Activated naive CD4-positive, alpha-beta T cell treated with anti-CD3 and anti-CD28 coated beads for 36 hours (primary cell): Measurements from ENCODE around the gene OR2A25. TPM values are rescaled to one million over a fixed set of nuclear protein-coding genes. Genes with fewer than 3 reads are reported as not detected.

Experiments used
- total RNA-seq, 2 experiments: library from RNA; stranded (reverse); gene quantifications; one replicate each; pipeline ENCODE4 v1.2.3, GENCODE V29; 2021

Gene OR2A25
- total RNA-seq, 2 experiments from 2014 or later: not detected

Other genes starting within 250 kb of the OR2A25 start
- 10 to 100 TPM; 13.7 to 13.8 TPM for gene TCAF1, start 167.6 kb upstream of the OR2A25 start, total RNA-seq
- gene OR2F2, start 134.6 kb upstream of the OR2A25 start, total RNA-seq: not detected
- not detected for gene OR2F1, start 115.0 kb upstream of the OR2A25 start, total RNA-seq
- gene OR6B1, start 69.5 kb upstream of the OR2A25 start, total RNA-seq: not detected
- gene OR2A5, start 20.9 kb upstream of the OR2A25 start, total RNA-seq: not detected
- gene OR2A12, start 16.5 kb downstream of the OR2A25 start, total RNA-seq: not detected
- not detected for gene OR2A2, start 39.8 kb downstream of the OR2A25 start, total RNA-seq
- not detected for gene OR2A14, start 53.4 kb downstream of the OR2A25 start, total RNA-seq
- gene CTAGE4, start 113.7 kb downstream of the OR2A25 start, total RNA-seq: 1 to 10 TPM; 1.5 to 2.2 TPM
- gene ARHGEF35, start 126.0 kb downstream of the OR2A25 start, total RNA-seq: 1 to 10 TPM; 6.5 to 7.6 TPM
- not detected for gene OR2A42, start 169.8 kb downstream of the OR2A25 start, total RNA-seq
- 1 to 10 TPM; 1.2 to 1.6 TPM for gene OR2A7, start 195.0 kb downstream of the OR2A25 start, total RNA-seq
- gene CTAGE8, start 199.5 kb downstream of the OR2A25 start, total RNA-seq: 1 to 10 TPM; 1.3 to 1.5 TPM
- gene OR2A1, start 242.6 kb downstream of the OR2A25 start, total RNA-seq: not detected